Stimulated activated CD4-positive, alpha-beta T cell treated with anti-CD3 and anti-CD28 coated beads, Interleukin-12 subunit alpha, Interleukin-12 subunit beta, amount 100 ng/mL, for 4 hours (primary cell): ENCODE results near the gene GMCL2.
"Not testable (repeated sequence)": the region's sequence is repeated elsewhere in the genome, so short reads cannot be mapped to it uniquely, and the experiment has no call there.

Experiments used
- DNase-seq: peaks from one replicate; pipeline ENCODE4 v3.0.0-alpha.2; 2020

GMCL2 gene

DNA sequence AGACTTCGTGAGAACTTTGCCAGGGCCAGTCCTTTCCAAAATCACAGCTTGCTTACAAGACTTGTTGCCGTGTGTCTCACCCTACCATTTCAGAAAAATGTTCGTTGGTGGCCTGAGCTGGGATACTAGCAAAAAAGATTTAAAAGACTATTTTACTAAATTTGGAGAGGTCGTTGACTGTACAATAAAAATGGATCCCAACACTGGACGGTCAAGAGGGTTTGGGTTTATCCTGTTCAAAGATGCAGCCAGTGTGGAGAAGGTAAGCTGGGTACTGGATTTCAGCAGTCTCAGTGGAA lies 18.5 kb upstream of the GMCL2 start:
- DNase-seq, result no peak

DNA sequence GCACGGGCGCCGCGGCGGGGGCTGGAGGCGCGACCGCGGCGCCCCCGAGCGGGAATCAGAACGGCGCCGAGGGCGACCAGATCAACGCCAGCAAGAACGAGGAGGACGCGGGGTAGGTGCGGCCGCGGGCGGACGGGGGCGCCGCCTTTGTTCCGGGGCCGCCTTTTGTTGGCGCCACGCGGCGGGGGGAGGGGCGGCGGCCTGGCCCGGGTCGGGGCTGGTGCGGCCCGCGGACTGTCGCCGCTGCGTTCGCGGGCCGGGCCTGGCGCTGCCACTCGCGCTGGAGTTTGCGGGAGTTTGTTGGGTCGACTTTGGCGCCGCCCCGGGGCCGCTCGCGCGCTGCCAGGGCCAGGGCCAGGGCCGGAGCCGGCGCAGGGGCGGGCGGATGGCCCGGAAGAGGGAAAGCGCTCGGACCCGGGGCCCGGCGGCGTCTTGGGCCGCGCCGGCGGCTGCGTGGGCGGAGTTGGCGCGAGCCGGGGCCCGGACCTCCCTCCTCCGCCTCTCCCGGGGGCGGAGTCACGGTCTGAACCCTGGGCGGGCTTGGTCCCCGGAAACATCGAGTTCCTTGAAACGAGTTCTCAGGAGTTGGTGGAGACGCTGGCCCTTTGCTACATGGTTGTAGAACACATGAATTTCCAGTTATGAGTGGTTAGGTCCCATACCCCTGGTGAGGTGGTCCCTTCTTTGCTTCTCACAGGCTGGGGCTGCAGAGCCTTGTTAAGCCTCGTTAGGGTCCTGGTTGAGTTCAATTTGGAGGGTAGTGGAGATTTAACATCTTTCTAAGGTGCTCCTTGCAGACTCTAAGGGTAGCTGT lies 18.0 kb upstream of the GMCL2 start:
- DNase-seq, result peak; percentile 73

DNA sequence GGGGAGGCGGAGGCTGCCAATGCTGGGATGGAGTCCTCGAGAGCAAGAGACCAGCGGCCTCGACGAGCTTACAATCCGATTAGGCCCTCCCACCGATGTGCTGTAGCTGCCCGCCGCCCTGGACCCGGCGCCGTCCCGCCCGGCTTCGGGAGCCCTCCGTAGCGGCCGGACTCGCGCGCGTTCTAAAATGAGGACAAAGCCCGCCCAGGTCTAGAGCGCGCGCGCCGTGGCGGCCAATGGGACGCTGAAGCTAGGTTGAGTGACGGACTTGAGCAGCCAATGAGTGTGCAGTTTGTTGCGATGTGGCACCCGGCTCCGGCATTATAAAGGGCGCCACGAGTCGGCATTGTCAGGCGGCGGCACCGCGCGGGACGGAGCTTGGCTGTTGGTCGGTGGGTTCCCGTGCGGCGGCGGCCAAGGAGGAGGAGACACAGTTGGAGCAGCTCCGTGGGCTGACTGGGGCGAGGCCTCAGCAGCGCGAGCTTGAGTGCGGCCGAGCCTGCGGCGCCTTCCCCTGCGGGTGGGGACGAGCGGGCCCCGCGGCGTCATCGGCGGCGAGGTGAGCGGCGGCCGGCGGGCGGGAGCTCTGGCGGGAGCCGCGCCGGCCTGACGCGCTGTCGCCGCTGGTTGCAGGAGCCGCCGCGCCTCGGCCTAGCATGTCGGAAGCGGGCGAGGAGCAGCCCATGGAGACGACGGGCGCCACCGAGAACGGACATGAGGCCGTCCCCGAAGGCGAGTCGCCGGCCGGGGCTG lies 17.2 kb upstream of the GMCL2 start, which contains the start of gene HNRNPAB:
HNRNPAB (plus strand) TSS at position 352 of the 753 bp plus-strand sequence; CDS start at position 657, 305 bp downstream.
- peak; percentile 96 for DNase-seq

DNA sequence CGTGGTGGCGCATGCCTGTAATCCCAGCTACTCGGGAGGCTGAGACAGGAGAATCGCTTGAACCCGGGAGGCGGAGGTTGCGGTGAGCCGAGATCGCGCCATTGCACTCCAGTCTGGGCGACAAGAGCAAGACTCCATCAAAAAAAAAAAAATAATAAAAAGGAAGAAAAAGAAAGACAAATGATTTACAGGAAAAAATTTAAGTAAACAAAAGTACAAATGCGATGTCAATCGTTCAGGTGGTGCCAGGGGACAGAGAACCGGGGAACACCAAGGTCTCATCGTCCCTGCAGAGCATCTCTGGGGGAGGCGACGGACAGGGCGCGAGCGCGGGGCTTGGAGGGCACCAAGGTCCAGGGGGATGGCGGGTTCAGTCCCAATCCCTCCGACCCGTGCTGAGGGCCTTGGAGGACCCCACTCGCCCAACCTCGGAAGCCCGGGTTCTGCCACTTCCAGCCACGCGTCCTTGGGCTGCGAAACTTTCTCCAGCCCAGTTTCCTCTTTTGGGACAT lies 16.6 kb upstream of the GMCL2 start:
- DNase-seq, result no peak

DNA sequence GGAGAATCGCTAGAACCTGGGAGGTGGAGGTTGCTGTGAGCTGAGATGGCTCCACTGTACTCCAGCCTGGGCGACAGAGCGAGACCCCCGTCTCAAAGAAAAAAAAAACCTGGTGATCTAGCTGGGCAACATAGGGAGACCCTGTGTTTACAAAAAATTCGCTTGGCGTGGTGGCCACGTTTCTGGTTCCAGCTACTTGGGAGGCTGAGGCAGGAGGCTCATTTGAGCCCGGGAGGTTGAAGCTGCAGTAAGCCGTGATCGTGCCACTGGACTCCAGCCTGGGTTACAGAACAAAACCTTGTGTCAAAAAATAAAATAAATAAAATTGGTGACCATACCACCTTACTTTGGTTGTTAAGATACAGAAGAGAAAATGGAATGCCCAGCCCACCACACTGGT lies 15.4 kb upstream of the GMCL2 start:
- DNase-seq, result no peak

DNA sequence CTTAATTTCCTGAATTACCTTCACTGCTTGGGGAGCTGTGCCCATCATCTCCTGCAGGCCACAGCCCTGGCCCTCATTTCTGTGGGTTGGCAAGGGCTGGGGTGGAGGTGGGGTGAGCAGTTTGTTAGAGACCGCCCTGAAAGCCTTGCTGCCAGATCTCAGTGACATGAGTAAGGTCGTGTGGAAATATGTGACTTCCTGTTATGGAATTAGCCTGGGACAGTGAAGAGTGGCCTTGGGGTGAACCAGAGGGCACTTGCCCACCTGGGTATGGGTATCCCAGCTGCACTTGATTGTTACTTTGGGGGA lies 14.7 kb upstream of the GMCL2 start:
- DNase-seq, result no peak

DNA sequence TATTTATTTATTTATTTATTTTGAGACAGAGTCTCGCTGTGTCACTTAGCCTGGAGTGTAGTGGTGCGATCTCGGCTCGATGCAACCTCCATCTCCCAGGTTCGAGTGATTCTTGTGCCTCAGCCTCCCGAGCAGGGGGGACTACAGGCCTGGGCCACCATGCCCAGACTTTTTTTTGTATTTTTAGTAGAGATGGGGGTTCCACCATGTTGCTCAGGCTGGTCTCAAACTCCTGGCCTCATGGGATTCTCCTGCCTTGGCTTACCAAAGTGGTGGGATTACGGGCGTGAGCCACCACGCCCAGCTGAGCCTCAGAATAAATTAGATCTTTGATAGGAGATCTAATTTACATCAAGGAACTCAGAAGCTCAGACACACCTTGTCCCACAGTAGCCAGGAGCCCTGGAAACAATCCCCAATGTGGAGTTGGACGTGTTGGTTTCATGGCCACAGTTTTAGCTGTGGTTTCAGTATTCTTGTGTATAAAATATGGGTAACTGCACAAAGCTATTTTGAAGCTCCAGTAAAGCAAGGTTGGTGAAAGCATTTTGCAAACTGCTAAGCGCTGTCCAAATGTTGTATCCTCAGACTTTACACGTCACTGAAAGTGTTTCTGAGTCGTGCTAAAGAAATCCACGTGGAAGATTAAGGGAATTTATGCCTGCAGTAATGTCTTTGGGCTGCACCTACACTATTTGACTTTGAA lies 14.2 kb upstream of the GMCL2 start:
- no peak for DNase-seq

DNA sequence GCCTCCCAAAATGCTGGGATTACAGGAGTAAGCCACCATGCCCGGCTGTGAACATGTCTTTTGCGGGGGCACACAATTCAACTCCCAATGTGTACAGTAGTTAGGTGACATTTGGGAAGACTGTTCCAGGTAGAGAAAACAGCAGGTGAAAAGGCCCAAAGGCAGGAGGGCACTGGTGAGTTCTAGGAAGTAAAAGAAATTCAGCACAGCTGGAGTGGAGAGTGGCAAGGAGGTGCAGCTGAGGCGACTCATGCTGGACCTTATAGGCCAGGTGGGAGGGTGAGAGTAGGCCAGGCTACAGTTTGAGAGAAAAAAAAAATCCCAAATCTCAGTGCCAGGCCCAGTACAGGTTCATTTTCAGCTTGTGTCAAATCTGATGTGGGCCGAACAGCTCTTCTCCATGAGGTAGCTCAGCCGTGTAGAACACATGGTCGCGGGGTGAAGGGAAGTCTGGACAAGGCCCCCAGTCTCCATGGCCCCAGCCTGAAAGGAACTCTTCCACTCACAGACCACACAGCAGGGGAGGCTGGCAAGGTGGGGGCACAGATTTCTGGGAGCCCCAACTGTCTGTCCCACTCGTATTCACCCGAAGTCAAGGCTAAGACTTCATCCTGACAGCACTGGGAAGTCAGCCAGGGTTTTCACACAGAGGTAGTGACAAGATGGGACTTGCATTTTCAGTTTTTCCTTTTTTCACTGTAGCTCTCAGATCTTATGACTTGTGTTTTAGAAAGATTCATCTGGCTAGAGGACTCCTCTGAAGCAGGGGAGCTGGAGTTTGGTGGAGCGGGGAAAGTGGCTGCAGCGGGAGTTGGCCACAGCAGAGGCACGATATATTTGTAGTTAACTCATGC lies 12.6 kb upstream of the GMCL2 start:
- no peak for DNase-seq

DNA sequence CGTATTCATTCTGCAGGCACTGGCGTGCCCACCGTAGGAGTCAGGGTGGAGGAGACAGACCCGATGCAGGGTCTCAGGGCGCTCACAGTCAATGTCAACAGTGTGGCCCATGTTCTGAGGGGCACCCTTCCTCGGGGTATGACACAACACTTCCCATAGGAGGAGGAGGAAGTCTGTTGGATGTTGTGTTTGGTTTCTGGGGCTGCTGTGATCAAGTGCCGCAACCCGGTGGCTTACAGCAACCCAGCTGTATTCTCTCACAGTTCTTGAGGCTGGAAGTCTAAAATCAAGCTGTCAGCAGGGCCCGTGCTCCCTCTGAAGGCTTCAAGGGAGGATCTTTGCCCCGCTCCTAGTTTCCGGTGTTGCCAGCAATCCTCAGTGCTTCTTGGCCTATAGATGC lies 11.5 kb upstream of the GMCL2 start:
- DNase-seq, result no peak

DNA sequence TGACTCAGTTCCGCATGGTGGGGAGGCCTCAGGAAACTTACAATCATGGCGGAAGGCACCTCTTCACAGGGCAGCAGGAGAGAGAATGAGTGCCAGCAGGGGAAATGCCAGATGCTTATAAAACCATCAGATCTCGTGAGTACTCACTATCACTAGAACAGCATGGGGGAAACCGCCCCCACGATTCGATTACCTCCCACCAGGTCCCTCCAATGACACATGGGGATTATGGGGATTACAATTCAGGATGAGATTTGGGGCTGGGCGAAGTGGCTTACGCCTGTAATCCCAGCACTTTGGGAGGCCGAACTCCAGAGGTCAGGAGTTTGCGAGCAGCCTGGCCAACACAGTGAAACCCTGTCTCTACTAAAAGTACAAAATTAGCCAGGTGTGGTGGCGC lies 11.0 kb upstream of the GMCL2 start:
- DNase-seq, result not testable (repeated sequence)

DNA sequence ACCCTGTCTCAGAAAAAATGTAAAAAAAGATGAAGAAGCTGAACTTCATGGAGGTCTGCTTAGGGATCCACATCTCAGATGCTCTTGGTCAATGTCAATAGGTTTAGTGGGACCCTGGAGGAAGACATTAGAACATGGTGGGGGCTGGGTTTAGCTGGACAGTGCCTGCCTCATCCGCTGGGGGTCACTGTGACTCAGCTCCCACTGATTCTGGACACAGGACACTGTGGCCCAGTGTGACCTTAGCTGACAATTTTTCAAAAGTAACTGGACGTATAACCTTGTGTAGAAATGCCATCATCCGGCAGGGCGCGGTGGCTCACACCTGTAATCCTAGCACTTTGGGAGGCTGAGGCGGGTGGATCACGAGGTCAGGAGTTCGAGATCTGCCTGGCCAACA lies 9.8 kb upstream of the GMCL2 start:
- no peak for DNase-seq

DNA sequence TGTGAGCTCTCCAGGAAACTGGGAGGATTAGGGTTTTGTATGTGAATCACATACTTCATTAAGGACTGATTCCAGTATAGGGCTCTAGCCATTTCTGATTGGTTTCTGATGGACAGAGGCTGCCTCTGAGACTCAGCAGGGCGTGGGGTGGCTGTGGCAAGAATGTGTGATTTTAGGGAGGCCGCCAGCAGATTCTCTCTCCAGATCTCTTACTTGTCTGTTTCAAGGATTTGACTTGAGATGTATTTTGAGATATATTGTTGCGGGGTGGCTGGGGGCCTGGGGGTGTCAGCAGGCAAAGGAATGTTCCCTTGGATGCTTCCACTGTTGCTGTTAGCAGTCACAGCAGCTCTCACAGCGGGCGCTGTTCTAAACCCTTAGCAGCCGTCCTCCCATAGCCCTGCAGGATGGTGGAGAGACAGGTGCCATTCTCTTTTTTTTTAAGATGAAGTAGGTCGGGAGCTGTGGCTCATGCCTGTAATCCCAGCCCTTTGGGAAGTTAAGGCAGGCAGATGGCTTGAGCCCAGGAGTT lies 9.2 kb upstream of the GMCL2 start:
- DNase-seq, result no peak

DNA sequence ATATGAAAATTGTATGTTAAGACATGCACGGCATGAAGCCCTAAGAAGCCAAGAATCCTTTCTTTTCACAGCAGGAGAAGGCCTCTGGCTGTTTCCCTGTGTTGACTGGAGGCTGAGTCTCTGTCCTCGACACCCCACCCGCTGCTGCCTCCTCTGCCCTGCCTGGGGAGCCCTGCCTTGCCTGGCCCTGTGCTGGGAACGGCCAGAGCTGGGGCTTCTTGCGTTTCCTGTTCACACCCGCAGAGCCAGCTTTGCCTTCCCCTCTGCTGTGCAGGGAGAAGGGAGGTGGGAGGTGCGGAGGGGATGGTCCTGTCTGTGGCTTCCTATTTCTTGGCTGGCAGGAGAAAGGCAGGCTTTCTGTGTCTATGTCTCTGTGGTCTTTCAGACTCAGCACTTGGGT lies 6.9 kb upstream of the GMCL2 start:
- no peak for DNase-seq

DNA sequence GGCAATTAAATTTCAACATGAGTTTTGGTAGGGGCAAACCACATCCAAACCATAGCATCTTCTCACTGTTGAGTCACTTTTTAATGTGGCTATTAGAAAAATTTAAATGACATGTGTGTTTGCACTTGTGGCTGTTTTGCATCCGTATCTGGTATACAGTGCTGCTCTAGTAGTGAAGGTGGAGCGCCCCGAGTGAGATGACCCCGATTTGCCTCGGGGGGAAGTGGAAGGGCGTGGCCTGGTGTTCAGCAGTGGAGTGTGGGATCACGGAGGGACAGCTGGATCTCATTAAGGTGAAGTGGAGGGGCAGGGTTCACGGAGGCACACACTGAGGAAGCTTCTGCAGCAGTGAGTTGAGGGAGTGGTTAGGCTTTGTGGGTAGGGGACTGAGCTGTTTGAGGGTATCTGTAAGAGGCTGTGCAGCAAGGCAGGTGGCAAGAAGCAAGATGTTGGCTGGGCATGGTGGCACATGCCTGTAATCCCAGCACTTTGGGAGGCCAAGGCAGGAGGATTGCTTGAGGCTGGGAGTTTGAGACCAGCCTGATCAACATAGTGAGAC lies 6.2 kb upstream of the GMCL2 start:
- DNase-seq, result no peak

DNA sequence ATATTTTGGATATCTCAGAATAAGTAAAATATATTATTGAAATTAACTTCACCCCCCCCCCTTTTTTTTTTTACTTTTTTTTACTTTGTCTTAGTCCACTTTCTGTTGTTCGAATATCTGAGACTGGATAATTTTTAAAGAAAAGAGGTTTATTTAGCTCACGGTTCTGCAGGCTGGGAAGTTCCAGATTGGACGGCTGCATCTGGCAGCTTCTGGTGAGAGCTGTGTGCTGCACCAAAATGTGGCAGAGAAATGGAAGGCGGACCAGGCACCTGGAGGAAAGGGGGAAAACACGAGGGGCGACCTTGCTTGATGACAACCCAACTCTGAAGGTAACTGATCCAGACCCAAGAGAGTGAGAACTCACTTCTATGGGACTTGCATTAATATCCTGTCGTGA lies 5.6 kb upstream of the GMCL2 start:
- no peak for DNase-seq

DNA sequence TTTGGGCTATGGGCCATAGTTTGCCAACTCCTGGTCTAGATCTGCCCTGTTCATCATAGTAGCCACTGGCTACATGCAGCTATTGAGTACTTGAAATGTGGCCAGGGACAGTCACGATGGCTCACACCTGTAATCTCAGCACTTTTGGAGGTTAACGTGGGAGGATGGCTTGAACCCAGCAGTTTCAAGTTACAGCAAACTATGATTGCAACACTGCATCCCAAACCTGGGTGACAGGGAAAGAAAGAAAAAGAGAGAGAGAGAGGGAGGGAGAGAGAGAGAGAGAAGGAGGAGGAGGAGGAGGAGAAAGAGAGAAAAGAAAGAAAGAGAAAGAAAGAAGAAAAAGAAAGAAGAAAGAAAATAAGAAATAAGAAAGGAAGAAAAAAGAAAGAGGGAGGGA lies 5.1 kb upstream of the GMCL2 start:
- DNase-seq, result no peak

DNA sequence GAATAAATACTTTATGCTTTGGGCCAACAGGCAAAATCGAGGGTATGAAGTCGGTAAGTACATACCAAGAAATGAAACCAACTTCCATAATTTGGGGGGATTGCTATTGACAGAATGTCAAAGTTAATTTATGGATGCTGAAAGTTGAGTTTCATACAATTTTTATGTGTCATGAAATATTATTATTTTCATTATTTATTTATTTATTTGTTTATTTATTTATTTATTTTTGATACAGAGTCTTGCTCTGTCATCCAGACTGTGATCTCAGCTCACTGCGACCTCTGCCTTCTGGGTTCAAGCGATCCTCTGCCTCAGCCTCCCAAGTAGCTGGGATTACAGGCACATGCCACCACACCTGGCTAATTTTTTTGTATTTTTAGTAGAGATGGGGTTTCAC lies 4.5 kb upstream of the GMCL2 start:
- no peak for DNase-seq

DNA sequence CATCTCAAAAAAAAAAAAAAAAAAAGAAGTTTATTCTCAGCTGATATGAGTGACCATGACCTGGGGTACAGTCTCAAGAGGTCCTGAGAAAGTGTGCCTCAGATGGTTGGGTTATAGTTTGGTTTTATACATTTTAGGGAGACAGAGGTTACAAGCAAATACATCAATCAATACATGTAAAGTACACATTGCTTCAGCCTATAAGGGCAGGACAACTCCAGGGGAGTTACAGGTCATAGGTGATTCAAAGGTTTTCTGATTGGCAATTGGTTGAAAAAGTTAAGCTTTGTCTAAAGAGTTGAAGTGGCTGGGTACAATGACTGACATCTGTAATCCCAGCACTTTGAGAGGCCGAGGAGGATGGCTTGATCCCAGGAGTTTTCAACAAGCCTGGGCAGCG lies 2.3 kb upstream of the GMCL2 start:
- no peak for DNase-seq

DNA sequence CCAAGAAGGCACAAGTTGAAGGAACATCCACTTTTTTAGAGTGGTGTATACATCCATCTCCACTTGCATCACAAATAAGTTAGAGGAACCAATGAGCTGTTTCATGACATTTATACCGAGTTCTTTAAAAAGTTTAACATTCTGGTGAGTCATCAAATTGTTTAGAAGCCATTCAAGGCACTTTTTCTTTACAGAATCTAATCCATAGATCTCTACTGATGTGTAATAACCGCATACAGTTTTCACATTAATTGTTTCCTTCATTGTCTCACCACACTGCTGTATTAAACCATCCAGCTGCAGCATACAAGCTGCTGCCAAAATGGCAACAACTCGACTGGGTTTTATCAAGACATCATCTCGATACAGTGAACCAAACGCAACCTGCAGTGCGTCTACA lies 744 bp downstream of the GMCL2 start:
- no peak for DNase-seq

DNA sequence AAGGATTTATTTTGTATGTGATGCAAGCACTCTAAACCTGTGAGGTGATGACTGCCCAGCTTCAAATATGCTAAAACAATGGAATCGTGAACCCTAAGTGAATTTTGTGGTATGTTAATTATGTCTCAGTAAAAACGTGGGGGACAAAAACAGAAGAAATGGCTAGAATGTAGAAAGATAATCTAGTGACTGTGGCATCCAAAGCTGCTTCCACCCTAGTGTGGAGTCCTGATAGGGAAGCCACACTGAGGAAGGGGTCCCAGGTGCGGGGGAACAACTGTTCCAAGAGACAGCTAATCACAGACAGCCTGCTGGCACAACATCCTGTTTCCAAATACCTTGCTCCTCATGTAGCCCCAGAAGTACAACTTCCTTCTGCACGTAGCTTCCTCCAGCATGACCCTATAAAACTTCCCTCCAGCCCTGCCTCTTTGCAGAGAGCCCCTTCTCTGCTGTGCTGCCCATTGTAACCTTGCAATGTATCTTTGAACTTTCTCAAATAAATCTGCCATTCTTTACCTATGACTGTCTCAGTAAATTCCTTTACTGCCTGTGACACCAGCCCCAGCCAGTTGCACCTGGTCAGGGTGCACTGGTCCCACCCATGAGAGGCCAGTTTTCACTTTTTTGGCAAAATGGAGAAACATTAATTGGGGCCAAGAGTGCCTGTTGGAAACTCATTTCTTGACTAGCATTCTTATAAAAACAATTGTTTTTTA lies 4.9 kb downstream of the GMCL2 start:
- DNase-seq, result no peak

DNA sequence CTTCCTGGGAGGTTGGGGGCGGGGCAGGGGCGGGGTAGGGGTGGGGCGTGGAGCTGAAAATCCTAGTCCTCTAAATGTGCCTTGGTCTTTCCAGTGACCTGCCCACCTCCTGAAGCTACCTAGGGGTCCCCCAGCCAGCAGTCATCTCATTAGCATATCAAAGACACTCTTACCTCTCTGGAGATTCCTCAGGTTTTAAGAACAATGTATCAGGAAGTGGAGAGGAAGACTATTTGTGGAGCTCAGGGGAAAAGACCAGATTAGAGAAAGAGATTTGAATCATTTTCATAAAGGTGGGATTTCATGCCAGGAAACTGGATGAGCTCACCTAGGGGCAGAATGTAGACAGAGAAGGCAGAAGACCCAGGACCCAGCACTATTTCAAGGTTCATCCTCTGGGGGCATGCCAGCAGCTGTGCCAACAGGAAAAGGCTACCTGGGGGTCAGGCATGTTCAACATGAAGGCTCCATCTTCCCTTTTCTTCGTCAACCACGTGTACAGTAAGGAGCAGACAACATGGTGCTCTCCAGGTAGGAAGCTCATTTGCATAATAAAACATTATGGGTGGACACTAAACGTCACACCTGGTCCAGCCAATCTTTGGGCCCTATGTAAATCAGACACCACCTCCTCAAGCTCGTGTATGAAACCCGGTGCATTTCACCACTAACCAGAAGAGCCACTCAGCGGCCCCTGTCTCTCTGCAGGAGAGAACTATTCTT lies 6.9 kb downstream of the GMCL2 start:
- DNase-seq, result no peak
